A172 (cell line): Measurements from ENCODE around the gene HS3ST6. TPM values are rescaled to one million over a fixed set of nuclear protein-coding genes. Genes with fewer than 3 reads are reported as not detected.
"Not testable (repeated sequence)": the region's sequence is repeated elsewhere in the genome, so short reads cannot be mapped to it uniquely, and the experiment has no call there.

Source experiments
- DNase-seq: peaks from one replicate; pipeline ENCODE4 v3.0.0-alpha.2; 2015; ENCODE audit warnings: low spot score
- total RNA-seq: library from RNA; depleted of rRNA; stranded (reverse); fragments of >200 nt; shearing (Covaris generic); gene quantifications from 2 replicates; pipeline ENCODE4 v1.2.3, GENCODE V29; 2014; rRNA removed

The HS3ST6 gene
- total RNA-seq, 1 experiment from 2014 or later: not detected

DNA sequence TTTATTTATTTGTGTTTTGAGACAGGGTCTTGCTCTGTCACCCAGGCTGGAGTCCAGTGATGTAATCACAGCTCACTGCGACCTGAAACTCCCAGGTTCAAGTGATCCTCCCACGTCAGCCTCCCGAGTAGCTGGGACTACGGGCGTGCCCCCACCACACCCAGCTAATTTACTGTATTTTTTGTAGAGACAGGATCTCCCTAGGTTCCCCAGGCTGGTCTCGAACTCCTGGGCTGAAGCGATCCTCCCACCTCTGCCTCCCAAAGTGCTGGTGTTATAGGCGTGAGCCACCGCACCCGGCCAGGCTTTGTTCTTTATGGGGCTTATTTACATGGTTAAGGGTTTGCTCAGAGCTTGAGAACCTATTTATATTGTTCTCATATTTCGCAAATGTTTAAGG lies 40.4 kb downstream of the HS3ST6 start:
- no peak for DNase-seq

DNA sequence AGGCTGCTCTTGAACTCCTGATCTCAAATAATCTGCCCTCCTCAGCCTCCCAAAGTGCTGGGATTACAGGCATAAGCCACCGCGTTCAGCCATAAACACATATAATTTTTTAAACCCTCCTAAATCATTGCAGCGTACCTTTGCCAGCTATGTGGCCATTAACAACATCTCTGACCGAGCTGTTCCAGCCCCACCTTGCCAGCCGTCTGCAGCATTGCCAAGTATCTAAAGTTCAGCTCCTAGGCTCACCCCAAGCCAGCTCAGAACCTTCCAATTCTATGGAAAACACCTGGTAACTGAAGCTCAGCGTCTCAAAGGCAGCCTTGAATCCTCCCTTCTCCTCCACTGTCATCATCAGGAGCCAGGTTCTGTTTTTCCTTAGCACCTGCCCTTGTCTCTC lies 41.1 kb downstream of the HS3ST6 start:
- DNase-seq: no peak

- no peak for DNase-seq
These were observed 41.7 kb downstream of the HS3ST6 start for GRCh38 chr16:1876468-1876867.

DNA sequence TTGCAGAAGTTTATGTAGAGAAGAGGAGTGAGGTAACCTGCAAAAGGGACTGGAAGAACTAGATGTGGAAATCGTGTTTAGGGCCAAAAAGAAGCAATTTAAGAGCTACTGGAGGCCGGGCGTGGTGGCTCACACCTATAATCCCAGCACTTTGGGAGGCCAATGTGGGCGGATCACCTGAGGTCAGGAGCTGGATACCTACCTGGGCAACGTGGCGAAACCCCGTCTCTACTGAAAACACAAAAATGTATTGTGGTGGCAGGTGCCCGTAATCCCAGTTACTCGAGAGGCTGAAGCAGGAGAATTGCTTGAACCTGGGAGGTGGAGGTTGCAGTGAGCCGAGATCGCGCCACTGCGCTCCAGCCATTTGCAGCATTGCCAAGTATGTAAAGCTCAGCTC lies 42.1 kb downstream of the HS3ST6 start:
- not testable (repeated sequence) for DNase-seq

- DNase-seq: no peak
These were observed 43.4 kb downstream of the HS3ST6 start for GRCh38 chr16:1874854-1875253.

DNA sequence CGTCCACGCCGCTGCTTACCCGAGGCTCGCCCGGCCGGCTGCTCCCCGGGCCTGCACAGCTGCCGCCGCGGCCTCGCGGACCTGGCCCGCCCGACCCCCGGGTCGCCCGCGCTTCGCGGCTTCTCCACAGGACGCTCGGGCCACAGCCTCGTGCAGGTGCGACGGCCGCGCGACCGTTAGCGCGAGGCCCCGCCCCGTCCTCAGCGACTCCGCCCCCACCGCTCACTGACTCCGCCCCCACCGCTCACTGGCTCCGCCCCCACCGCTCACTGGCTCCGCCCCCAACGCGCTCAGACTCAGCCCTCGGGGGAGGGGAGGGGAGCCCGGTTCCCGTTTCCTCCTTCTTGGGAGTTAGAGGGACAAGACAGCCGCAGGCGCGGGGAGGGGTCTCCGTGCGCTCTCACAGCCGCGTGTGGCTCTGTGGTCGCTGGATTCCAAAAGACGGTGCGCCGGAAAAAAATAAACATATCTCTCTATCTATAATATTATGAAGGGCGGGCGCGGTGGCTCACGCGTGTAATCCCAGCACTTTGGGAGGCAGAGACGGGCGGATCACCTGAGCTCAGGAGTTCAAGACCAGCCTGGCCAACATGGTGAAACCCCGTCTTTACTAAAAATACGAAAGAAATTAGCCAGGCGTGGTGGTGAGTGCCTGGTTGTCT lies 46.1 kb downstream of the HS3ST6 start, which contains the start of gene MEIOB:
MEIOB (minus strand) TSS at position 191 of the 662 bp plus-strand sequence. CDS start 3,989 bp downstream, outside the sequence.
- no peak for DNase-seq

DNA sequence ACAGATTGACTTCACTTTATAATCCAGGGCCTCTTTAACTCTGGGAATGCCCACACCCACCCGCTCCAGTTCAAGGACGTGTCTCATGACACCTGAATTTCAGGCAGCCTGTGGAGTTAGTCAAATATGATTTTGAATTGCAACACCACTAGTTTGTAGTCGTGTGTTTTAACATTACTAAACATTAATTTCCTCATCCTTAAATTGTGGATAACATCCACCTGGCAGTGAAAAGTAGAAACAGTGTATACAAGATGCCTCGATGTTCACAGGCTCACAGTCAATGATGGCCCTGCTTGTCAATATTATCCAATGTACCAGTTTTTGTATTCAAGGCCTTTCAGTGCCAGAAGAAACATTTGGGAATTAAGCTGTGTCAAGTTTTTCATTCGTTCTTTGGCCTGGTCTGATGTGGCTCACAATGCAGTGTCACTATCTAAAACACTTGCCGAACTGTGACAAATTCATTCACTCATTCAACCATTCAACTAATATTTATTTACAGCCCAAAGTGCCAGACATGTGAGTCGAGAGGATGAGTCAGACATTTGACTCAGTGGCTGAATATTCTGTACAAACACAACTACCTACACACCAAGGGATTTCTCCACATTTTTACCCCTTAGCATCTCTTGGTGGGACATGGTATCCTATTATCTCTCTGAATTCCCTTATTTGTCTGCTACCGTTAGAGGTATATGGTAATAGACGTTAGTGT lies 47.7 kb downstream of the HS3ST6 start:
- DNase-seq: peak; percentile 80

- DNase-seq: no peak
These were observed 52.1 kb downstream of the HS3ST6 start for GRCh38 chr16:1865902-1866690.

DNA sequence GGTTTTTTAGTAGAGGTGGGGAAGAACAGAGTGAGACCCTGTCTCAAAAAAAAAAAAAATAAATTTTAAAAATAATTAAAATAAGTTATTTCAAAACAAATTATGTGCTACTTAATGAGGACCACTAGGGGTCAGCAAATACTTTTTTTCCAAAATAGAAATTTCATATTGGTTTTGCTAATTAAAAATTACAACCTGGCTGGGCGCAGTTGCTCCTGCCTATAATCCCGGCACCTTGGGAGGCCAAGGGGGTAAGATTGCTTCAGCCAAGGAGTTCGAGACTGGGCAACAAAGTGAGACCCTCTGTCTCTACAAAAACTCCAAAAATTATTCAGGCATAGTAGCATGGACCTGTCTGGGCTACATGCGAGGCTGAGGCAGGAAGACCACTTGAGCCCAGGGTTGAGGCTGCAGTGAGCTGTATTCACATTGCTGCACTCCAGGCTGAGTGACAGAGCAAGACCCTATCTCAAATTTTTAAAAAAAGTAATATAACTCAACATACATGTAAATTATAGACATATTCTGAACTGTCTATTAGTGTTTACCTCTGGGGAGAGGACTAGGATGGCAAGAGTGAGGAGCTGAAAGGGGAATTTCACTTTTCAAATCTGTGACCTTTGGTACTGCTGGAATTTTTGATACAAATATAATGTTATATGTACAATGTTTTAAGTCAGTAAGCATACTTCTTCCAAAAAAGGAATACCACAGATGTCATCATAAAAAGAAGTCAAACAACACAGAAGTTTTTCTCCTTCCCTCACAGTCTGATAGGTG lies 54.3 kb downstream of the HS3ST6 start:
- peak; percentile 16 for DNase-seq

DNA sequence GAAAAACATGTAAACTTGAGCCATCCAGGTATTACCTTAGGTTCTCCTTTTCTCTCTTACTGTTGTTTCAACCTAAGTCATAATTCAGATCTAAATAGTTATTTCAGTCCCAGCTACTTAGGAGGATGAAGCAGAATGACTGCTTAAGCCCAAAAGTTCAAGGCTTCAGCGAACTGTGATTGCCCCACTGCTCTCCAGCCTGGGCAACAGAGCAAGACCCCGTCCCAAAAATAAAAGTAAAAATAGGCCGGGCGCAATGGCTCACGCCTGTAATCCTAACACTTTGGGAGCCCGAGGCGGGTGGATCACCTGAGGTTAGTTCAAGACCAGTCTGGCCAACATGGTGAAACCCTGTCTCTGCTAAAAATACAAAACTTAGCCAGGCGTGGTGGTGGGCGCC lies 55.8 kb downstream of the HS3ST6 start:
- DNase-seq: no peak

DNA sequence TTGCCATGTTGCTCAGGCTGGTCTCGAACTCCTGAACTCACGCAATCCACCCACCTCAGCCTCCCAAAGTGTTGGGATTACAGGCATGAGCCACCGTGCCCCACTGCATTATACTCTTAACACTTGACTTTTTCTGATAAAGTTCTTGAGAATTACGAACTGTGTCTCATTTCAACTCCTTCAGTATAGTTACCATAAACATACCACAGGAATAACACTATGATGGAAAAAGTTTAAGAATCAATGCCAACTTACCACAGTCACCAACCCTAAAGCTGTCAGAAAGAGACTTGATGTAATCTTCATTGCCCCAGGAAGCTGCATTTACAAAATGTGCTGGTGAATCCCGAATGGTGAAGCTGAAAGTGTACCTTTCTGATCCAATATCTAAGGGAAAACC lies 56.5 kb downstream of the HS3ST6 start:
- DNase-seq: no peak

Other genes starting within 250 kb of the HS3ST6 start
- 120 and 149 TPM in 2 replicates for gene JPT2, start 240.1 kb downstream of the HS3ST6 start, total RNA-seq
- 26.0 and 39.3 TPM in 2 replicates for gene MAPK8IP3, start 212.2 kb downstream of the HS3ST6 start, total RNA-seq
- gene NME3, start 146.9 kb downstream of the HS3ST6 start, total RNA-seq: 1.3 and 4.6 TPM in 2 replicates
- 7.8 and 15.8 TPM in 2 replicates for gene EME2, start 145.6 kb downstream of the HS3ST6 start, total RNA-seq
- gene MRPS34, start 145.3 kb downstream of the HS3ST6 start, total RNA-seq: 208 and 223 TPM in 2 replicates
- gene SPSB3, start 135.8 kb downstream of the HS3ST6 start, total RNA-seq: 36.7 and 37.9 TPM in 2 replicates
- gene NUBP2, start 135.5 kb downstream of the HS3ST6 start, total RNA-seq: 161 and 195 TPM in 2 replicates
- not detected in 2 replicates for gene IGFALS, start 124.7 kb downstream of the HS3ST6 start, total RNA-seq
- gene HAGH, start 91.6 kb downstream of the HS3ST6 start, total RNA-seq: 85.2 and 163 TPM in 2 replicates
- gene FAHD1, start 91.2 kb downstream of the HS3ST6 start, total RNA-seq: 77.1 and 89.7 TPM in 2 replicates
- gene MEIOB, start 46.3 kb downstream of the HS3ST6 start, total RNA-seq: 0.38 TPM in 1 of 2 replicates, not detected in the other
- gene MSRB1, start 24.8 kb upstream of the HS3ST6 start, total RNA-seq: 15.6 and 22.5 TPM in 2 replicates
- 0.67 TPM in 1 of 2 replicates, not detected in the other for gene RPL3L, start 36.3 kb upstream of the HS3ST6 start, total RNA-seq
- gene NDUFB10, start 41.1 kb upstream of the HS3ST6 start, total RNA-seq: 367 and 415 TPM in 2 replicates
- 1,909 and 2,123 TPM in 2 replicates for gene RPS2, start 46.4 kb upstream of the HS3ST6 start, total RNA-seq
- gene RNF151, start 48.4 kb upstream of the HS3ST6 start, total RNA-seq: 0.17 TPM in 1 of 2 replicates, not detected in the other
- 73.6 and 82.8 TPM in 2 replicates for gene TBL3, start 53.6 kb upstream of the HS3ST6 start, total RNA-seq
- gene NOXO1, start 63.1 kb upstream of the HS3ST6 start, total RNA-seq: 0.19 TPM in 1 of 2 replicates, not detected in the other
- gene GFER, start 65.8 kb upstream of the HS3ST6 start, total RNA-seq: 24.1 and 36.1 TPM in 2 replicates
- gene SYNGR3, start 71.6 kb upstream of the HS3ST6 start, total RNA-seq: 21.8 and 29.3 TPM in 2 replicates
- gene ZNF598, start 91.4 kb upstream of the HS3ST6 start, total RNA-seq: 23.5 and 26.9 TPM in 2 replicates
- 0.14 TPM in 1 of 2 replicates, not detected in the other for gene NPW, start 101.4 kb upstream of the HS3ST6 start, total RNA-seq
- 124 and 154 TPM in 2 replicates for gene NHERF2, start 108.5 kb upstream of the HS3ST6 start, total RNA-seq
- gene NTHL1, start 129.4 kb upstream of the HS3ST6 start, total RNA-seq: 67.8 and 77.4 TPM in 2 replicates
- gene TSC2, start 129.6 kb upstream of the HS3ST6 start, total RNA-seq: 46.3 and 47.7 TPM in 2 replicates
- 46.4 and 71.1 TPM in 2 replicates for gene PKD1, start 217.5 kb upstream of the HS3ST6 start, total RNA-seq
- gene RAB26, start 230.2 kb upstream of the HS3ST6 start, total RNA-seq: not detected in 2 replicates
- 97.7 and 107 TPM in 2 replicates for gene TRAF7, start 237.4 kb upstream of the HS3ST6 start, total RNA-seq